ENCODE measurements around the gene PEDS1. TPM values are rescaled to one million over a fixed set of nuclear protein-coding genes. Genes with fewer than 3 reads are reported as not detected.

PEDS1 gene
- total RNA-seq, 1 experiment from 2014 or later: 53.8 TPM

- BruUV-seq (replicated peaks): no TSS peak
- POLR2A ChIA-PET (ENCODE audit: unreplicated experiment): interaction anchor here (0.6 to 1.2 kb wide), 4 partner anchors 22 to 439 kb away, joined by 4 to 19 read pairs (median 6); partner anchors contain the start of gene PEDS1
- peaks cover 50% of the 10 kb centered on the region for H3K79me2 ChIP-seq (ENCODE audit: low read length)
Observed at GRCh38 chr20:50115041-50115512, 38.4 kb downstream of the PEDS1 start.

GRCh38 chr20:50113420-50114224, 39.9 kb downstream of the PEDS1 start:
- Histone ChIP-seq H3K27me3 (ENCODE audit: low read length) (no peaks in the 10 kb centered on the region), H4K20me1 (ENCODE audit: low read length) (peaks cover 28% of the 10 kb centered on the region), H3K9me2 (replicated peaks; ENCODE audit: low read length) (no peaks in the 10 kb centered on the region), H3K4me1 (ENCODE audit: insufficient read depth, low read length) (peaks cover 50% of the 10 kb centered on the region), H3K79me2 (ENCODE audit: low read length) (peaks cover 64% of the 10 kb centered on the region), H3K4me2 (ENCODE audit: low read length) (peak overlapping the region; percentile 84), H3K9ac (ENCODE audit: low read length) (peak overlapping the region; percentile 91), H3K36me3 (ENCODE audit: low read depth, low read length) (peaks cover under 1% of the 10 kb centered on the region; the same call in 1 of the 2 replicates), H3K27ac (ENCODE audit: low read length) (peak overlapping the region; percentile 67), H2AFZ (ENCODE audit: low read length) (peak overlapping the region; percentile 79), H3F3A (ENCODE audit: low read length, unreplicated experiment) (peaks cover 12% of the 10 kb centered on the region), H3K4me3 (ENCODE audit: low read length) (peak overlapping the region; percentile 90), H3K9me3 (ENCODE audit: low read length) (no peaks in the 10 kb centered on the region)
- intact Hi-C loops (cut with micrococcal nuclease): loop anchor here (2.0 to 10.0 kb wide), 2 partner anchors 27 to 621 kb away; partner anchors contain the start of gene PARD6B
- ChIA-PET POLR2A (ENCODE audit: unreplicated experiment) (no interaction called here), CTCF (no interaction called here)
- no peak for TF ChIP-seq EZH2 (IDR thresholded peaks at IDR 0.05; ENCODE audit: low read length, unreplicated experiment)
- no peak for TF ChIP-seq CTCF (conservative IDR thresholded peaks at IDR 0.05; ENCODE audit: low read depth, low read length)
- TF ChIP-seq EZH2phosphoT487 (IDR thresholded peaks at IDR 0.05; ENCODE audit: borderline replicate concordance, low read length): no peak
- ATAC-seq (no peak), DNase-seq (no peak)
- BruUV-seq (replicated peaks): TSS peak; percentile 65

More at GRCh38 chr20:50115041-50115512, 38.4 kb downstream of the PEDS1 start:
- peak overlapping the region; percentile 74 for H3K4me3 ChIP-seq (ENCODE audit: low read length)
- CTCF ChIA-PET: interaction anchor here (0.5 to 1.1 kb wide), 6 partner anchors 19 to 1520 kb away, joined by 3 to 4 read pairs (median 4); no protein-coding TSS in a partner anchor
- peak overlapping the region; percentile 91 for H3K4me2 ChIP-seq (ENCODE audit: low read length)
- no peaks in the 10 kb centered on the region for H3K27me3 ChIP-seq (ENCODE audit: low read length)
- H2AFZ ChIP-seq (ENCODE audit: low read length): peak overlapping the region; percentile 93
- no peaks in the 10 kb centered on the region for H3K9me2 ChIP-seq (replicated peaks; ENCODE audit: low read length)
- no peaks in the 10 kb centered on the region for H3K36me3 ChIP-seq (ENCODE audit: low read depth, low read length)
- peak overlapping the region; percentile 66 for H3K9ac ChIP-seq (ENCODE audit: low read length)
- intact Hi-C loops (cut with micrococcal nuclease): loop anchor here (10.0 kb wide), 1 partner anchor 620 kb away; the partner anchor contains the start of gene PARD6B
- peaks cover 38% of the 10 kb centered on the region for H3K4me1 ChIP-seq (ENCODE audit: insufficient read depth, low read length)
- H3F3A ChIP-seq (ENCODE audit: low read length, unreplicated experiment): peaks cover 7% of the 10 kb centered on the region
- no peak for DNase-seq
- TF ChIP-seq CTCF (conservative IDR thresholded peaks at IDR 0.05; ENCODE audit: low read depth, low read length): no peak
- TF ChIP-seq EZH2phosphoT487 (IDR thresholded peaks at IDR 0.05; ENCODE audit: borderline replicate concordance, low read length): no peak
- no peak for TF ChIP-seq EZH2 (IDR thresholded peaks at IDR 0.05; ENCODE audit: low read length, unreplicated experiment)
- no peak overlapping the region for H3K27ac ChIP-seq (ENCODE audit: low read length)
- no peaks in the 10 kb centered on the region for H3K9me3 ChIP-seq (ENCODE audit: low read length)
- ATAC-seq: no peak
- peaks cover 16% of the 10 kb centered on the region for H4K20me1 ChIP-seq (ENCODE audit: low read length)
